Measurements from ENCODE around the gene FIBCD1. TPM values are rescaled to one million over a fixed set of nuclear protein-coding genes. Genes with fewer than 3 reads are reported as not detected.

The FIBCD1 gene
- polyA plus RNA-seq, 1 of the 3 experiments (the other 2 are of a cell fraction) = 1.3 TPM

- ChIA-PET CTCF (interaction anchor here (0.6 to 4.4 kb wide), 9 partner anchors 8 to 1252 kb away, joined by 3 to 21 read pairs (median 4); no protein-coding TSS in a partner anchor), POLR2A (no interaction called here)
- no peak overlapping the region for H3K4me2 ChIP-seq
- no peaks in the 10 kb centered on the region for H4K20me1 ChIP-seq (ENCODE audit: insufficient read depth)
- no peaks in the 10 kb centered on the region for H3K9me3 ChIP-seq
- H3F3A ChIP-seq (replicated peaks; ENCODE audit: insufficient read depth) = peaks cover 25% of the 10 kb centered on the region
- no peaks in the 10 kb centered on the region for H3K79me2 ChIP-seq (ENCODE audit: insufficient read depth)
- no peaks in the 10 kb centered on the region for H3K36me3 ChIP-seq (replicated peaks in 1 of 2; ENCODE audit: control insufficient read depth in 1 of 2, insufficient read depth in 2 of 2, low read length in 1 of 2)
- no peak for TF ChIP-seq TEAD4 (IDR thresholded peaks at IDR 0.05; ENCODE audit: borderline replicate concordance, insufficient read depth)
- TF ChIP-seq EP300 (IDR thresholded peaks at IDR 0.05; ENCODE audit: borderline replicate concordance in 1 of 2, low read depth in 1 of 2, low read length in 1 of 2) = no peak
- TF ChIP-seq FOSL2 (IDR thresholded peaks at IDR 0.05; ENCODE audit: borderline replicate concordance, low read depth) = no peak
- TF ChIP-seq ELF1 (IDR thresholded peaks at IDR 0.05) = no peak
- TF ChIP-seq GATA2 (CRISPR knock-in tag; IDR thresholded peaks at IDR 0.05) = no peak
- no peak for TF ChIP-seq SIN3A (IDR thresholded peaks at IDR 0.05; ENCODE audit: borderline replicate concordance, low read depth, low read length)
- no peak for TF ChIP-seq USF1 (IDR thresholded peaks at IDR 0.05; ENCODE audit: borderline replicate concordance, low read depth)
- TF ChIP-seq JUND (IDR thresholded peaks at IDR 0.05) = no peak
- TF ChIP-seq ZBTB33 (IDR thresholded peaks at IDR 0.05; ENCODE audit: borderline replicate concordance, low read depth) = no peak
- no peak for TF ChIP-seq IRF3 (IDR thresholded peaks at IDR 0.05; ENCODE audit: low read depth, low read length)
- no peak for TF ChIP-seq FOXJ3 (CRISPR knock-in tag; IDR thresholded peaks at IDR 0.05)
- TF ChIP-seq GABPA (IDR thresholded peaks at IDR 0.05; ENCODE audit: low read depth) = no peak
- TF ChIP-seq RCOR1 (IDR thresholded peaks at IDR 0.05; ENCODE audit: low read length) = no peak
- no peaks in the 10 kb centered on the region for H3K9me2 ChIP-seq
- DNase-seq = no peak
- H3K27me3 ChIP-seq (ENCODE audit: insufficient read depth) = peaks cover 11% of the 10 kb centered on the region; the same call in 1 of the 2 replicates
- no peak overlapping the region for H2AFZ ChIP-seq (ENCODE audit: low read depth)
- H3K27ac ChIP-seq (ENCODE audit: low read depth in 2 of 2, low read length in 1 of 2) = no peak overlapping the region
- WGBS (ENCODE audit: low lambda C conversion rate) = 68% methylated on average over 15 of the region's 16 CpGs
- no peak overlapping the region for H3K9ac ChIP-seq
- no peak overlapping the region for H3K4me3 ChIP-seq (ENCODE audit: low read depth in 2 of 2, low read length in 1 of 2)
- H3K4me1 ChIP-seq (ENCODE audit: control insufficient read depth in 1 of 2, insufficient read depth in 2 of 2, low read depth in 1 of 2, low read length in 1 of 2) = peaks cover 4 to 7% of the 10 kb centered on the region in 2 experiments; a peak in 2 of 4 replicates
Measured at GRCh38 chr9:130934702-130935647, 4.1 kb downstream of the FIBCD1 start.
